ENCODE measurements around the gene EXOG.

The EXOG gene

GRCh38 chr3:38489766-38490165, 6.4 kb upstream of the EXOG start:
- no peaks in the 10 kb centered on the region for H3K4me1 ChIP-seq (ENCODE audit: insufficient read depth, low read length)
- no peak overlapping the region for H3K9ac ChIP-seq (ENCODE audit: low read length)
- no peaks in the 10 kb centered on the region for H3K27me3 ChIP-seq (ENCODE audit: control insufficient read depth in 1 of 2, insufficient read depth in 2 of 2, low read length in 2 of 2)
- H3K27ac ChIP-seq (ENCODE audit: low read depth, low read length) = no peak overlapping the region
- H3K4me3 ChIP-seq (ENCODE audit: low read depth in 1 of 2, low read length in 2 of 2) = no peak overlapping the region
- H3K36me3 ChIP-seq (ENCODE audit: insufficient read depth, low read length) = peaks cover 11% of the 10 kb centered on the region
- no peaks in the 10 kb centered on the region for H3K9me3 ChIP-seq (ENCODE audit: low read length)

- no peak overlapping the region for H3K4me3 ChIP-seq (ENCODE audit: low read depth in 1 of 2, low read length in 2 of 2)
- H3K9me3 ChIP-seq (ENCODE audit: low read length) = no peaks in the 10 kb centered on the region
- peaks cover 5% of the 10 kb centered on the region for H3K36me3 ChIP-seq (ENCODE audit: insufficient read depth, low read length)
- H3K27me3 ChIP-seq (ENCODE audit: control insufficient read depth in 1 of 2, insufficient read depth in 2 of 2, low read length in 2 of 2) = no peaks in the 10 kb centered on the region
- H3K9ac ChIP-seq (ENCODE audit: low read length) = no peak overlapping the region
- H3K4me1 ChIP-seq (ENCODE audit: insufficient read depth, low read length) = no peaks in the 10 kb centered on the region
- no peak overlapping the region for H3K27ac ChIP-seq (ENCODE audit: low read depth, low read length)
Measured at GRCh38 chr3:38490281-38491030, 5.7 kb upstream of the EXOG start.

DNA sequence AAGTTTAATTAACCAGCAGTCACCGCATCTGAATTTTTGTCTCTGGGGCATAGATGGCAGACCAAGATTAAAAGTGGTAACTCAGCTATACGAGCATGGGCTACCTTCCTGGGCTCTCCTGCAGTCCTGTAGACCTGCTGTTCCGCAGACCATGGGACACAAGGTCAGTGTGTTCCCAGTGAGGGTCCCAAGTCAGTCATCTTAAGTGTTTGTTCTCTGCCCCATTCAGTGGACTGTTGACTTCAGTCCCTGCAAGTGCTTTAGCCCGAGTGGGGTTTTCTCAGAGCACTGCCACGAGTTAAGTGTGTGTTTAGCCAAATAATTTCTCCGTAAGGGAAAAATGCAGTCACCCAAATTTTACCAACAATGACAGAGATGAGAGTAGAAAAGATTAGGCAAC, 4.9 kb upstream of the EXOG start:
- no peak overlapping the region for H3K9ac ChIP-seq (ENCODE audit: low read length)
- no peaks in the 10 kb centered on the region for H3K9me3 ChIP-seq (ENCODE audit: low read length)
- H3K4me1 ChIP-seq (ENCODE audit: insufficient read depth, low read length) = no peaks in the 10 kb centered on the region
- H3K27ac ChIP-seq (ENCODE audit: low read depth, low read length) = no peak overlapping the region
- no peak overlapping the region for H3K4me3 ChIP-seq (ENCODE audit: low read depth in 1 of 2, low read length in 2 of 2)
- H3K36me3 ChIP-seq (ENCODE audit: insufficient read depth, low read length) = peaks cover 5% of the 10 kb centered on the region
- H3K27me3 ChIP-seq (ENCODE audit: control insufficient read depth in 1 of 2, insufficient read depth in 2 of 2, low read length in 2 of 2) = no peaks in the 10 kb centered on the region

DNA sequence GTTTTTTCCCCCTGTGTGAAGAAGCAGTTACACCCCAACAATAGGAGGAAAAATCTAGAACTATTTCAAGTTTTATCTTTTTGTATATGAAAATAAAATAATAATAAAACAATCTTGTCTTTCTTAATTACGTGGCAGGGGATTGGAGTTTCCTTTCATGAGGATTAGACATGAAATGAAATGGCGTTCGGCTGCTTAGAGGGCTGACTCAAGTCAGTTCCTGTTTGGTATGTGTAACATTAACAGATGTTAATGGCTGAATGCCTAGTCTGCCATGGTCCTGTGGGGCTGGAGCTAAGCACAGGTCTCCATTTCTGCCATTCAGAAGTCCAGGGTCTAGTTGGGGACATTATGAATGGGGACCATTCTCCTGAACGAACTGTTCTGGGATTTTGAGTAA, 3.1 kb upstream of the EXOG start:
- Histone ChIP-seq H3K27me3 (ENCODE audit: control insufficient read depth in 1 of 2, insufficient read depth in 2 of 2, low read length in 2 of 2) (no peaks in the 10 kb centered on the region), H3K9me3 (ENCODE audit: low read length) (no peaks in the 10 kb centered on the region), H3K36me3 (ENCODE audit: insufficient read depth, low read length) (peaks cover 5% of the 10 kb centered on the region), H3K9ac (ENCODE audit: low read length) (no peak overlapping the region), H3K4me3 (ENCODE audit: low read depth in 1 of 2, low read length in 2 of 2) (no peak overlapping the region), H3K4me1 (ENCODE audit: insufficient read depth, low read length) (peaks cover 5% of the 10 kb centered on the region), H3K27ac (ENCODE audit: low read depth, low read length) (no peak overlapping the region)

- Histone ChIP-seq H3K36me3 (ENCODE audit: insufficient read depth, low read length) (no peaks in the 10 kb centered on the region), H3K27ac (ENCODE audit: low read depth, low read length) (no peak overlapping the region)
Measured at GRCh38 chr3:38497031-38497430, 891 bp downstream of the EXOG start.

DNA sequence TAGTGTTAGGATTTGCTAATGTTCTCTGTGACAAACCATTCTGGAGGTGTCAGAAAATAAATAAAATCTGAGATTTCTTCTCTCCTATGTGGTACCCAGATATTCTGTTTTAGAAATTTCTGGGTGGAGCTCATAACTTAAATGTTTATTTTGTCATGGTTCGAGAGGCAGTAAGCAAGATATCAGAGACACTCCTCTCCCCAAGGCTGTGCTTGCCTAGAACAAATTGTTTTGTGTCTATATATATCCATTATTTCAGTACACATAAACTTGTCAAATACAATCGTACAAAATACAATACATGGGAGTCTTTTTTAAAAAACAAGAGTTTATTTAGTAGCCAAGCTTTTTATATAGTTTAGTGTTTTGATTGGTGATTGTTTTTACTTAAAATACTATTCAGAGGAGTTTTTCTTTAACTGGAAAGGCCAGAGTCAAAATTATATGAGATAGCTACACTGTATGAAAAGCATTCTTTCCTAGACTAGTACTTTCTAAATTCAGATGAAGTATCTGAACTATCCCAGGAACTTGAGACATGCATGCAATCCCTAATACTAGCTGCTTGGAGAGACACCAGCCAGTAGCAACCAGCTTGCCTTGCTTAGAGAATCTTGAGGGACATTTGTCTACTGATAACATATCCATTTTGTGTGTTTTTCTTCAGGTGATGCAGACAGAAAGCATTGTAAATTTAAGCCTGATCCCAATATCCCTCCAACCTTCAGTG, 4.7 kb downstream of the EXOG start:
- no peak overlapping the region for H3K4me3 ChIP-seq (ENCODE audit: low read depth in 1 of 2, low read length in 2 of 2)
- H3K4me1 ChIP-seq (ENCODE audit: insufficient read depth, low read length) = peaks cover 5% of the 10 kb centered on the region
- no peaks in the 10 kb centered on the region for H3K27me3 ChIP-seq (ENCODE audit: control insufficient read depth in 1 of 2, insufficient read depth in 2 of 2, low read length in 2 of 2)
- no peaks in the 10 kb centered on the region for H3K9me3 ChIP-seq (ENCODE audit: low read length)
- no peak overlapping the region for H3K9ac ChIP-seq (ENCODE audit: low read length)
- no peak overlapping the region for H3K27ac ChIP-seq (ENCODE audit: low read depth, low read length)
- peaks cover 17% of the 10 kb centered on the region for H3K36me3 ChIP-seq (ENCODE audit: insufficient read depth, low read length)

More at GRCh38 chr3:38497031-38497430, 891 bp downstream of the EXOG start:
- Histone ChIP-seq H3K4me3 (ENCODE audit: low read depth in 1 of 2, low read length in 2 of 2) (peak overlapping the region; percentile 72 to 91), H3K4me1 (ENCODE audit: insufficient read depth, low read length) (peaks cover 5% of the 10 kb centered on the region), H3K9ac (ENCODE audit: low read length) (peak overlapping the region; percentile 23), H3K27me3 (ENCODE audit: control insufficient read depth in 1 of 2, insufficient read depth in 2 of 2, low read length in 2 of 2) (no peaks in the 10 kb centered on the region), H3K9me3 (ENCODE audit: low read length) (no peaks in the 10 kb centered on the region)

DNA sequence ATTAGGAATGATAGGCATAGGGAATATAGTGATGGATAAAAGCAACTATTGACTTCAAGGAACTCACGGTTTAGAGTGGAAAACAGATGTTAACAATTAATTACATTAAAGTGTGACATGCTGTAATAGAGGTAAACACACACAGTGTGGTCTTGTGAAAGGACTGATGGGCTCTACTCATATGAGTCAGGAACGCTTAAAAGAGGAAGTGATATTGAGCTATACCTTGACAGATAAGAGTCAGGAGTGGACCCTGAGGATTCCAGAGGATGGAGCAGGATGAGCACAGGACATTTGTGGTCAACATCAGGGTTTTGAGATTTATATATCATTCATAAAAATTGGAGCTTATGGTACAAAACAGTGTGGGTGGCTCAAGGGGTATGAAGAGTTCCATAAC, 11.0 kb downstream of the EXOG start:
- H3K9me3 ChIP-seq (ENCODE audit: low read length) = no peaks in the 10 kb centered on the region
- no peaks in the 10 kb centered on the region for H3K27me3 ChIP-seq (ENCODE audit: control insufficient read depth in 1 of 2, insufficient read depth in 2 of 2, low read length in 2 of 2)
- H3K4me1 ChIP-seq (ENCODE audit: insufficient read depth, low read length) = no peaks in the 10 kb centered on the region
- H3K27ac ChIP-seq (ENCODE audit: low read depth, low read length) = no peak overlapping the region
- no peak overlapping the region for H3K4me3 ChIP-seq (ENCODE audit: low read depth in 1 of 2, low read length in 2 of 2)
- H3K36me3 ChIP-seq (ENCODE audit: insufficient read depth, low read length) = peaks cover 28% of the 10 kb centered on the region
- no peak overlapping the region for H3K9ac ChIP-seq (ENCODE audit: low read length)

- H3K27ac ChIP-seq (ENCODE audit: low read depth, low read length) = no peak overlapping the region
- no peak overlapping the region for H3K9ac ChIP-seq (ENCODE audit: low read length)
- H3K36me3 ChIP-seq (ENCODE audit: insufficient read depth, low read length) = peaks cover 24% of the 10 kb centered on the region
Measured at GRCh38 chr3:38509732-38510131, 13.6 kb downstream of the EXOG start.

DNA sequence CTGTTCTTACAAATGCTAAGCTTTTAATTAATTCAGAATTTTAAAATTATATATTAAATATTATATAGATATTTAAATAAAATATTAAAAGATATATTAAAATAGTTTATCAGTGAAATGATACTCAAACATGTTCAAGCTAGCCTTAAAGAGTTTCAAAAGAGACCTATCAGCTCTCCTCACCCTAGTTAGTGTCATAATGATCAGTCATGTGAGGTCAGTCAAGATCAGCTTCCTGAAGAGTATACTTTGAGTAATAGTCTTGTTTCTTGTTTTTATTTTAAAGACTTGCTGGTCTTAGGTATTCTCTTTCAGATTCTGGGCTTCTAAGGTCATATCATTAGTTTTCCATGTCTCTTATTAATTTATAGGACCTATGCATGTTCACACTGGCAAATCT, 14.5 kb downstream of the EXOG start:
- Histone ChIP-seq H3K4me1 (ENCODE audit: insufficient read depth, low read length) (no peaks in the 10 kb centered on the region), H3K9ac (ENCODE audit: low read length) (no peak overlapping the region), H3K9me3 (ENCODE audit: low read length) (no peaks in the 10 kb centered on the region), H3K27me3 (ENCODE audit: control insufficient read depth in 1 of 2, insufficient read depth in 2 of 2, low read length in 2 of 2) (no peaks in the 10 kb centered on the region), H3K27ac (ENCODE audit: low read depth, low read length) (no peak overlapping the region), H3K4me3 (ENCODE audit: low read depth in 1 of 2, low read length in 2 of 2) (no peak overlapping the region), H3K36me3 (ENCODE audit: insufficient read depth, low read length) (peaks cover 24% of the 10 kb centered on the region)

More at GRCh38 chr3:38509732-38510131, 13.6 kb downstream of the EXOG start:
- no peaks in the 10 kb centered on the region for H3K27me3 ChIP-seq (ENCODE audit: control insufficient read depth in 1 of 2, insufficient read depth in 2 of 2, low read length in 2 of 2)
- no peaks in the 10 kb centered on the region for H3K4me1 ChIP-seq (ENCODE audit: insufficient read depth, low read length)
- no peaks in the 10 kb centered on the region for H3K9me3 ChIP-seq (ENCODE audit: low read length)
- H3K4me3 ChIP-seq (ENCODE audit: low read depth in 1 of 2, low read length in 2 of 2) = no peak overlapping the region

GRCh38 chr3:38511546-38511945, 15.4 kb downstream of the EXOG start:
- Histone ChIP-seq H3K4me3 (ENCODE audit: low read depth in 1 of 2, low read length in 2 of 2) (no peak overlapping the region), H3K4me1 (ENCODE audit: insufficient read depth, low read length) (no peaks in the 10 kb centered on the region), H3K27me3 (ENCODE audit: control insufficient read depth in 1 of 2, insufficient read depth in 2 of 2, low read length in 2 of 2) (no peaks in the 10 kb centered on the region), H3K9me3 (ENCODE audit: low read length) (no peaks in the 10 kb centered on the region), H3K9ac (ENCODE audit: low read length) (no peak overlapping the region), H3K27ac (ENCODE audit: low read depth, low read length) (no peak overlapping the region), H3K36me3 (ENCODE audit: insufficient read depth, low read length) (peaks cover 21% of the 10 kb centered on the region)

GRCh38 chr3:38515367-38515766, 19.2 kb downstream of the EXOG start:
- no peak overlapping the region for H3K4me3 ChIP-seq (ENCODE audit: low read depth in 1 of 2, low read length in 2 of 2)
- no peaks in the 10 kb centered on the region for H3K4me1 ChIP-seq (ENCODE audit: insufficient read depth, low read length)
- no peak overlapping the region for H3K9ac ChIP-seq (ENCODE audit: low read length)
- H3K36me3 ChIP-seq (ENCODE audit: insufficient read depth, low read length) = peaks cover 12% of the 10 kb centered on the region
- H3K27ac ChIP-seq (ENCODE audit: low read depth, low read length) = no peak overlapping the region
- no peaks in the 10 kb centered on the region for H3K9me3 ChIP-seq (ENCODE audit: low read length)
- no peaks in the 10 kb centered on the region for H3K27me3 ChIP-seq (ENCODE audit: control insufficient read depth in 1 of 2, insufficient read depth in 2 of 2, low read length in 2 of 2)

Measured in muscle layer of colon (tissue), 2 donors.